Stomach (tissue), 9 donors: ENCODE data around the gene KIDINS220. TPM values are rescaled to one million over a fixed set of nuclear protein-coding genes. Genes with fewer than 3 reads are reported as not detected.
A peak's percentile ranks its signal among the peaks of the same experiment; 100 is the strongest.

Experiments used
- DNase-seq, 2 donors: peaks; one replicate each; pipeline versions ENCODE4 v3.0.0 to v3.0.0-alpha.2; 2013 to 2019
- H3K27ac ChIP-seq, 5 donors: fragments of 200-600 bp in 4 of 5; sonication (generic) in 4 of 5; one replicate each; pipeline ENCODE4 v1.5.1; 2013 to 2019; ENCODE audit warnings: mild to moderate bottlenecking in 1 of 5, moderate library complexity in 1 of 5
- H3K27me3 ChIP-seq, 3 donors: fragments of 200-600 bp; sonication (generic); one replicate each; pipeline ENCODE4 v1.5.1; 2017 to 2019; ENCODE audit warnings: mixed run types in 1 of 3
- H3K36me3 ChIP-seq, 4 donors: fragments of 200-600 bp; sonication (generic); 1 replicate in 3 of 4; 2 replicates in 1 of 4; pipeline ENCODE4 v1.5.1; 2016 to 2019
- H3K4me1 ChIP-seq, 4 donors: fragments of 200-600 bp; sonication (generic); one replicate each; pipeline ENCODE4 v1.5.1; 2016 to 2019
- H3K4me3 ChIP-seq, 4 donors: fragments of 200-600 bp; sonication (generic) in 3 of 4; one replicate each; pipeline ENCODE4 v1.5.1; 2016 to 2019; ENCODE audit warnings: mild to moderate bottlenecking in 1 of 4
- H3K9me3 ChIP-seq, 4 donors: fragments of 200-600 bp; sonication (generic); one replicate each; pipeline ENCODE4 v1.5.1; 2016 to 2019
- EP300 ChIP-seq: sonication (generic); formaldehyde crosslinking; IDR thresholded peaks from one replicate; pipeline ENCODE4 v1.6.1; 2017; ENCODE audit warnings: antibody characterized with exemption
- POLR2A ChIP-seq, 4 donors: fragments of 450-650 bp; IDR thresholded peaks; one replicate each; pipeline ENCODE4 v1.6.1; 2016; ENCODE audit warnings: antibody characterized with exemption in 4 of 4, control low read depth in 2 of 4, mild to moderate bottlenecking in 1 of 4, moderate library complexity in 1 of 4
- POLR2AphosphoS5 ChIP-seq, 3 donors: sonication (generic); formaldehyde crosslinking; IDR thresholded peaks; one replicate each; pipeline ENCODE4 v1.6.1; 2016; ENCODE audit warnings: antibody characterized with exemption in 3 of 3
- WGBS, 5 donors: extraction: QIAGEN DNeasy Blood & Tissue Kit in 3 of 5; methylation state at CpG; one replicate each; pipeline versions ENCODE4 v1.1.5 to v1.1.7; 2013 to 2018; 5-methylcytosine and 5-hydroxymethylcytosine counted together
- intact Hi-C: fragments of 100-400 bp; cut with DNase I; formaldehyde crosslinking; loops from one replicate; pipeline ENCODE4 v1.15.1; 2023; ENCODE audit warnings: low total_unique reads
- polyA plus RNA-seq, 3 donors: library from polyadenylated mRNA; stranded (reverse); fragments of 200-250 nt; gene quantifications; one replicate each; pipeline ENCODE4 v1.2.3, GENCODE V29; 2013
- total RNA-seq, 5 donors: library from RNA; depleted of rRNA; stranded (reverse); fragments of >200 nt; gene quantifications; one replicate each; pipeline versions ENCODE4 v1.1.0 to v1.2.3, GENCODE V29; 2014 to 2016
- TF ChIP-seq, protein P1 (sequence below), 7 experiments: fragments of 450-650 bp in 4 of 7; fragments of 200-600 bp in 3 of 7; sonication (generic) in 3 of 7; IDR thresholded peaks; one replicate each; pipeline ENCODE4 v1.5.1; 2016 to 2019; ENCODE audit warnings: antibody characterized with exemption in 7 of 7, control low read depth in 2 of 7, mild to moderate bottlenecking in 1 of 7
- donor health status: healthy with polysubstance abuse.
- donor health status: Bipolar disorder and iron deficiency.
- donor health status: healthy.

KIDINS220 gene
- total and polyA plus RNA-seq, 8 donors = 3.8 to 160 (median 56.0) TPM

- Histone ChIP-seq H3K4me1 (peaks cover 0 to 25% (median 16%) of the 10 kb centered on the region in 4 donors), H3K4me3 (no peak overlapping the region), H3K27me3 (no peaks in the 10 kb centered on the region), H3K36me3 (peaks cover 4 to 55% (median 44%) of the 10 kb centered on the region in 4 donors), H3K27ac (peak overlapping the region in 2 of 5 donors; percentile 43 to 67), H3K9me3 (no peaks in the 10 kb centered on the region)
- 73 to 92% (median 84%) methylated on average over 4 of the region's 4 CpGs for WGBS, 5 donors
- intact Hi-C loops = no loop called here
- TF ChIP-seq POLR2AphosphoS5 (IDR thresholded peaks at IDR 0.05) (no peak), EP300 (no peak), POLR2A (IDR thresholded peaks at IDR 0.05) (no peak)
- TF ChIP-seq, protein P1, sequence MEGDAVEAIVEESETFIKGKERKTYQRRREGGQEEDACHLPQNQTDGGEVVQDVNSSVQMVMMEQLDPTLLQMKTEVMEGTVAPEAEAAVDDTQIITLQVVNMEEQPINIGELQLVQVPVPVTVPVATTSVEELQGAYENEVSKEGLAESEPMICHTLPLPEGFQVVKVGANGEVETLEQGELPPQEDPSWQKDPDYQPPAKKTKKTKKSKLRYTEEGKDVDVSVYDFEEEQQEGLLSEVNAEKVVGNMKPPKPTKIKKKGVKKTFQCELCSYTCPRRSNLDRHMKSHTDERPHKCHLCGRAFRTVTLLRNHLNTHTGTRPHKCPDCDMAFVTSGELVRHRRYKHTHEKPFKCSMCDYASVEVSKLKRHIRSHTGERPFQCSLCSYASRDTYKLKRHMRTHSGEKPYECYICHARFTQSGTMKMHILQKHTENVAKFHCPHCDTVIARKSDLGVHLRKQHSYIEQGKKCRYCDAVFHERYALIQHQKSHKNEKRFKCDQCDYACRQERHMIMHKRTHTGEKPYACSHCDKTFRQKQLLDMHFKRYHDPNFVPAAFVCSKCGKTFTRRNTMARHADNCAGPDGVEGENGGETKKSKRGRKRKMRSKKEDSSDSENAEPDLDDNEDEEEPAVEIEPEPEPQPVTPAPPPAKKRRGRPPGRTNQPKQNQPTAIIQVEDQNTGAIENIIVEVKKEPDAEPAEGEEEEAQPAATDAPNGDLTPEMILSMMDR (IDR thresholded peaks at IDR 0.05) = no peak
- DNase-seq = no peak
These were observed 15.2 kb downstream of the KIDINS220 start for GRCh38 chr2:8822218-8822617.

- Histone ChIP-seq H3K9me3 (no peaks in the 10 kb centered on the region), H3K36me3 (peaks cover 4 to 56% (median 46%) of the 10 kb centered on the region in 4 donors), H3K4me1 (peaks cover 0 to 25% (median 16%) of the 10 kb centered on the region in 4 donors), H3K27ac (peak overlapping the region in 2 of 5 donors; percentile 43 to 67), H3K4me3 (no peak overlapping the region), H3K27me3 (no peaks in the 10 kb centered on the region)
- intact Hi-C loops = no loop called here
- 67 to 75% (median 70%) methylated on average over 8 of the region's 8 CpGs for WGBS, 5 donors
- peak in 1 of 2 donors; percentile 36 for DNase-seq
- TF ChIP-seq, protein P1 (IDR thresholded peaks at IDR 0.05) = no peak
- TF ChIP-seq EP300 = peak; percentile 28
- peak; percentile 37 to 84 (median 76) for TF ChIP-seq POLR2AphosphoS5 (IDR thresholded peaks at IDR 0.05)
These were observed 15.9 kb downstream of the KIDINS220 start for GRCh38 chr2:8821276-8822217.

- WGBS, 5 donors = 81 to 91% (median 84%) methylated on average over 8 of the region's 8 CpGs
- no peak for DNase-seq
- no peaks in the 10 kb centered on the region for H3K9me3 ChIP-seq
- intact Hi-C loops = no loop called here
- no peak overlapping the region for H3K27ac ChIP-seq
- peaks cover 4 to 57% (median 46%) of the 10 kb centered on the region in 4 donors for H3K36me3 ChIP-seq
- TF ChIP-seq, protein P1 (IDR thresholded peaks at IDR 0.05) = no peak
- no peak for TF ChIP-seq EP300
- no peak for TF ChIP-seq POLR2AphosphoS5 (IDR thresholded peaks at IDR 0.05)
- no peak overlapping the region for H3K4me3 ChIP-seq
- H3K27me3 ChIP-seq = no peaks in the 10 kb centered on the region
- peaks cover 0 to 25% (median 16%) of the 10 kb centered on the region in 4 donors for H3K4me1 ChIP-seq
These were observed 17.5 kb downstream of the KIDINS220 start for GRCh38 chr2:8819948-8820347.

GRCh38 chr2:8819194-8819593 lies 18.2 kb downstream of the KIDINS220 start:
- WGBS, 5 donors = 84 to 87% (median 84%) methylated on average over 5 of the region's 5 CpGs
- no peak for TF ChIP-seq POLR2A (IDR thresholded peaks at IDR 0.05)
- DNase-seq = no peak
- H3K27me3 ChIP-seq = no peaks in the 10 kb centered on the region
- peaks cover 4 to 57% (median 46%) of the 10 kb centered on the region in 4 donors for H3K36me3 ChIP-seq
- H3K4me1 ChIP-seq = peaks cover 0 to 25% (median 16%) of the 10 kb centered on the region in 4 donors
- intact Hi-C loops = no loop called here
- no peaks in the 10 kb centered on the region for H3K9me3 ChIP-seq
- H3K27ac ChIP-seq = no peak overlapping the region
- H3K4me3 ChIP-seq = no peak overlapping the region
